Smooth muscle cell (in vitro differentiated cells): ENCODE results near the gene RAC2. TPM values are rescaled to one million over a fixed set of nuclear protein-coding genes. Genes with fewer than 3 reads are reported as not detected.

Experiments
- DNase-seq: peaks from one replicate; lab custom pipeline; 2025; ENCODE audit not compliant: unreplicated experiment; lab: John Stamatoyannopoulos, UW
- H2AFZ ChIP-seq: fragments of 200-600 bp; sonication (generic); 2 replicates; pipeline ENCODE4 v1.6.0; 2016; ENCODE audit warnings: antibody characterized with exemption, low read depth, mild to moderate bottlenecking
- H3F3A ChIP-seq: fragments of 200-600 bp; sonication (generic); 2 replicates; pipeline ENCODE4 v1.6.0; 2017; ENCODE audit warnings: antibody characterized with exemption, low read depth
- H3K27ac ChIP-seq: fragments of 200-600 bp; sonication (generic); 2 replicates; pipeline ENCODE4 v1.5.1; 2016; ENCODE audit warnings: low read depth, mild to moderate bottlenecking
- H3K27me3 ChIP-seq: fragments of 200-600 bp; sonication (generic); 2 replicates; pipeline ENCODE4 v1.6.1; 2016; ENCODE audit warnings: low read depth, mild to moderate bottlenecking
- H3K36me3 ChIP-seq: fragments of 200-600 bp; sonication (generic); 2 replicates; pipeline ENCODE4 v1.5.1; 2016; ENCODE audit warnings: low read depth
- H3K4me1 ChIP-seq: fragments of 200-600 bp; sonication (generic); 2 replicates; pipeline ENCODE4 v1.5.1; 2016; ENCODE audit warnings: low read depth
- H3K4me2 ChIP-seq: fragments of 200-600 bp; sonication (generic); 2 replicates; pipeline ENCODE4 v1.6.0; 2016; ENCODE audit warnings: mild to moderate bottlenecking
- H3K4me3 ChIP-seq: fragments of 200-600 bp; sonication (generic); 2 replicates; pipeline ENCODE4 v1.5.1; 2016; ENCODE audit warnings: mild to moderate bottlenecking
- H3K79me2 ChIP-seq: fragments of 200-600 bp; sonication (generic); 2 replicates; pipeline ENCODE4 v1.6.0; 2016; ENCODE audit warnings: low read depth, mild to moderate bottlenecking
- H3K9ac ChIP-seq: fragments of 200-600 bp; sonication (generic); 2 replicates; pipeline ENCODE4 v1.6.0; 2016; ENCODE audit warnings: low read depth
- H3K9me3 ChIP-seq: fragments of 200-600 bp; sonication (generic); replicated peaks from 2 replicates; pipeline ENCODE4 v1.5.1; 2016; ENCODE audit warnings: low read depth
- H4K20me1 ChIP-seq: fragments of 200-600 bp; sonication (generic); 2 replicates; pipeline ENCODE4 v1.6.0; 2016; ENCODE audit warnings: low read depth
- CTCF ChIP-seq: fragments of 200-600 bp; sonication (generic); IDR thresholded peaks from 2 replicates; pipeline ENCODE4 v1.5.1; 2017; ENCODE audit warnings: borderline replicate concordance, mild to moderate bottlenecking, antibody characterized with exemption; ENCODE audit not compliant: insufficient read depth, poor library complexity, severe bottlenecking
- WGBS: methylation state at CpG from one replicate; pipeline ENCODE4 v1.1.7; 2016; ENCODE audit warnings: low lambda C conversion rate; 5-methylcytosine and 5-hydroxymethylcytosine counted together
- polyA plus RNA-seq: library from polyadenylated mRNA; unstranded; fragments of >200 nt; fragmentation: Nextera tagmentation; extraction: Ambion mirVana; gene quantifications from 2 replicates; pipeline ENCODE4 v1.2.1, GENCODE V29; 2016
- total RNA-seq: library from RNA; depleted of rRNA; stranded (reverse); fragments of >200 nt; gene quantifications from 2 replicates; pipeline ENCODE4 v1.2.3, GENCODE V29; 2014

RAC2 gene
- total and polyA plus RNA-seq, 2 experiments from 2014 or later: 3.6 to 4.0 TPM

GRCh38 chr22:37273126-37273845, 29.2 kb upstream of the RAC2 start:
- no peaks in the 10 kb centered on the region for H4K20me1 ChIP-seq
- peak overlapping the region; percentile 77 for H3K27ac ChIP-seq
- no peaks in the 10 kb centered on the region for H3K4me1 ChIP-seq

GRCh38 chr22:37270928-37271650, 27.0 kb upstream of the RAC2 start:
- Histone ChIP-seq H3K36me3 (no peaks in the 10 kb centered on the region), H3K4me2 (no peak overlapping the region), H3K9ac (no peak overlapping the region), H3K79me2 (no peaks in the 10 kb centered on the region), H3F3A (no peaks in the 10 kb centered on the region), H4K20me1 (no peaks in the 10 kb centered on the region), H3K9me3 (no peaks in the 10 kb centered on the region), H3K27me3 (no peaks in the 10 kb centered on the region), H3K4me3 (no peak overlapping the region), H3K27ac (no peak overlapping the region), H2AFZ (no peak overlapping the region), H3K4me1 (no peaks in the 10 kb centered on the region)
- DNase-seq: no peak
- no peak for TF ChIP-seq CTCF
- 90% methylated on average over 8 of the region's 8 CpGs for WGBS

More at GRCh38 chr22:37273126-37273845, 29.2 kb upstream of the RAC2 start:
- no peak for DNase-seq
- TF ChIP-seq CTCF: no peak
- Histone ChIP-seq H3K36me3 (no peaks in the 10 kb centered on the region), H3K4me3 (no peak overlapping the region), H3K4me2 (peak overlapping the region; percentile 47), H2AFZ (peak overlapping the region; percentile 70), H3K79me2 (no peaks in the 10 kb centered on the region), H3F3A (no peaks in the 10 kb centered on the region), H3K9me3 (no peaks in the 10 kb centered on the region), H3K27me3 (no peaks in the 10 kb centered on the region), H3K9ac (peak overlapping the region; percentile 16)
- 46% methylated on average over 17 of the region's 17 CpGs for WGBS

- Histone ChIP-seq H4K20me1 (no peaks in the 10 kb centered on the region), H3K4me2 (no peak overlapping the region), H3K27me3 (no peaks in the 10 kb centered on the region), H3K9ac (no peak overlapping the region), H3K36me3 (no peaks in the 10 kb centered on the region), H3K4me3 (no peak overlapping the region), H3K9me3 (no peaks in the 10 kb centered on the region), H3F3A (no peaks in the 10 kb centered on the region), H3K27ac (no peak overlapping the region), H3K79me2 (no peaks in the 10 kb centered on the region), H2AFZ (no peak overlapping the region), H3K4me1 (no peaks in the 10 kb centered on the region)
- 88% methylated on average over 8 of the region's 8 CpGs for WGBS
- no peak for TF ChIP-seq CTCF
- DNase-seq: no peak
These were observed 26.0 kb upstream of the RAC2 start for GRCh38 chr22:37269936-37270678.
